SK-N-SH (cell line): Measurements from ENCODE around the gene ZMYND8. TPM values are rescaled to one million over a fixed set of nuclear protein-coding genes. Genes with fewer than 3 reads are reported as not detected.

ENCODE experiments used
- CTCF ChIA-PET: fragments of 300-600, 350-600 bp; formaldehyde crosslinking; extraction: SDS; loops from one replicate; lab custom pipeline; 2021; lab: Yijun Ruan, JAX
- POLR2A ChIA-PET: fragments of 350-600 bp; sonication (Branson Sonifier 250); formaldehyde crosslinking; extraction: SDS; loops from one replicate; lab custom pipeline; 2020; ENCODE audit warnings: antibody characterized with exemption, inconsistent platforms; lab: Yijun Ruan, JAX
- DNase-seq: peaks from one replicate; pipeline ENCODE4 v3.0.0; 2012
- H2AFZ ChIP-seq: fragments of 200-600 bp; sonication (generic); 2 replicates; pipeline ENCODE4 v1.8.1; 2016; ENCODE audit warnings: antibody characterized with exemption, mild to moderate bottlenecking, low read depth
- H3F3A ChIP-seq: fragments of 200-600 bp; sonication (generic); replicated peaks from 2 replicates; pipeline ENCODE3; 2016; ENCODE audit warnings: antibody characterized with exemption, mild to moderate bottlenecking; ENCODE audit not compliant: insufficient read depth
- H3K27ac ChIP-seq, 2 experiments: fragments of 200-500 bp in 1 of 2; fragments of 200-600 bp in 1 of 2; sonication (Bioruptor generic) in 1 of 2; sonication (generic), shearing (Covaris generic) in 1 of 2; 2 replicates each; pipeline versions ENCODE4 v1.5.1 to v1.6.1; 2014 to 2016; ENCODE audit warnings: low read depth in 2 of 2, inconsistent platforms in 1 of 2, low read length in 1 of 2, mild to moderate bottlenecking in 1 of 2, mixed read lengths in 1 of 2
- H3K27me3 ChIP-seq: fragments of 200-600 bp; sonication (generic), shearing (Covaris generic); 2 replicates; pipeline ENCODE4 v1.6.1; 2016; ENCODE audit warnings: mixed run types; ENCODE audit not compliant: insufficient read depth
- H3K36me3 ChIP-seq, 2 experiments: fragments of 200-500 bp in 1 of 2; fragments of 200-600 bp in 1 of 2; sonication (Bioruptor generic) in 1 of 2; sonication (generic) in 1 of 2; replicated peaks in 1 of 2; 2 replicates each; pipeline versions ENCODE3 to v1.5.1; 2014 to 2016; ENCODE audit warnings: low read length in 1 of 2, mild to moderate bottlenecking in 1 of 2; ENCODE audit not compliant: insufficient read depth in 2 of 2, control insufficient read depth in 1 of 2
- H3K4me1 ChIP-seq, 2 experiments: fragments of 200-500 bp in 1 of 2; fragments of 200-600 bp in 1 of 2; sonication (Bioruptor generic) in 1 of 2; sonication (generic), shearing (Covaris generic) in 1 of 2; 2 replicates each; pipeline versions ENCODE4 v1.5.1 to v1.6.1; 2014 to 2016; ENCODE audit warnings: low read depth in 1 of 2, low read length in 1 of 2, mixed run types in 1 of 2; ENCODE audit not compliant: insufficient read depth in 2 of 2, control insufficient read depth in 1 of 2
- H3K4me2 ChIP-seq: fragments of 200-600 bp; sonication (generic), shearing (Covaris generic); 2 replicates; pipeline ENCODE4 v1.6.1; 2017; ENCODE audit warnings: mixed run types
- H3K4me3 ChIP-seq, 2 experiments: fragments of 200-500 bp in 1 of 2; fragments of 200-600 bp in 1 of 2; sonication (Bioruptor generic) in 1 of 2; sonication (generic), shearing (Covaris generic) in 1 of 2; 2 replicates each; pipeline versions ENCODE4 v1.5.1 to v1.8.1; 2014 to 2016; ENCODE audit warnings: low read depth in 2 of 2, inconsistent platforms in 1 of 2, low read length in 1 of 2, mild to moderate bottlenecking in 1 of 2, mixed read lengths in 1 of 2, moderate library complexity in 1 of 2
- H3K79me2 ChIP-seq: fragments of 200-600 bp; sonication (generic); 2 replicates; pipeline ENCODE4 v1.8.1; 2017; ENCODE audit warnings: mild to moderate bottlenecking; ENCODE audit not compliant: insufficient read depth
- H3K9ac ChIP-seq: fragments of 200-600 bp; sonication (generic); 2 replicates; pipeline ENCODE4 v1.6.1; 2017; ENCODE audit warnings: mixed run types
- H3K9me2 ChIP-seq: fragments of 200-600 bp; sonication (generic); 2 replicates; pipeline ENCODE4 v1.6.1; 2017; ENCODE audit warnings: mixed run types
- H3K9me3 ChIP-seq: fragments of 200-600 bp; sonication (generic); 2 replicates; pipeline ENCODE4 v1.6.1; 2017; ENCODE audit warnings: mixed run types, mild to moderate bottlenecking, moderate library complexity
- H4K20me1 ChIP-seq: fragments of 200-600 bp; sonication (generic); 2 replicates; pipeline ENCODE4 v1.6.1; 2017; ENCODE audit warnings: mild to moderate bottlenecking, mixed run types; ENCODE audit not compliant: insufficient read depth
- CHD2 ChIP-seq: fragments of 150-350 bp; IDR thresholded peaks from 2 replicates; pipeline ENCODE4 v1.6.1; 2018; ENCODE audit warnings: low read length; ENCODE audit not compliant: partially characterized antibody
- EP300 ChIP-seq, 2 experiments: IDR thresholded peaks; 2 replicates each; pipeline versions ENCODE4 v1.4.0 to v1.6.1; 2012; ENCODE audit warnings: borderline replicate concordance in 1 of 2, low read depth in 1 of 2, low read length in 1 of 2
- EZH2phosphoT487 ChIP-seq: fragments of 200-600 bp; sonication (generic); IDR thresholded peaks from 2 replicates; pipeline ENCODE4 v1.6.1; 2017; ENCODE audit warnings: low read depth, mixed run types, mild to moderate bottlenecking, antibody characterized with exemption, moderate library complexity, borderline replicate concordance
- FOSL2 ChIP-seq: IDR thresholded peaks from 2 replicates; pipeline ENCODE4 v1.4.0; 2012; ENCODE audit warnings: low read depth, mild to moderate bottlenecking, moderate library complexity, borderline replicate concordance
- FOXM1 ChIP-seq: IDR thresholded peaks from 2 replicates; pipeline ENCODE4 v1.4.0; 2012; ENCODE audit warnings: low read depth, mild to moderate bottlenecking
- GABPA ChIP-seq: IDR thresholded peaks from 2 replicates; pipeline ENCODE4 v1.4.0; 2012; ENCODE audit warnings: low read depth, mild to moderate bottlenecking
- GATA2 ChIP-seq: sonication (generic); formaldehyde crosslinking; IDR thresholded peaks from 2 replicates; pipeline ENCODE4 v1.5.0; 2020; ENCODE audit warnings: mild to moderate bottlenecking, missing genetic modification reagents
- JUND ChIP-seq: IDR thresholded peaks from 2 replicates; pipeline ENCODE4 v1.4.0; 2012
- NFIC ChIP-seq: IDR thresholded peaks from 2 replicates; pipeline ENCODE4 v1.4.0; 2012; ENCODE audit warnings: borderline replicate concordance
- POLR2AphosphoS5 ChIP-seq: IDR thresholded peaks from 2 replicates; pipeline ENCODE4 v1.6.1; 2012; ENCODE audit warnings: low read depth, low read length
- RAD21 ChIP-seq: IDR thresholded peaks from 2 replicates; pipeline ENCODE4 v1.6.1; 2012; ENCODE audit warnings: mild to moderate bottlenecking, low read length
- RCOR1 ChIP-seq: fragments of 150-350 bp; IDR thresholded peaks from 2 replicates; pipeline ENCODE4 v1.6.1; 2017; ENCODE audit warnings: antibody characterized with exemption, low read length
- RXRA ChIP-seq: IDR thresholded peaks from 2 replicates; pipeline ENCODE4 v1.4.0; 2012; ENCODE audit warnings: low read depth, mild to moderate bottlenecking, borderline replicate concordance
- SIN3A ChIP-seq: IDR thresholded peaks from 2 replicates; pipeline ENCODE4 v1.6.1; 2012; ENCODE audit warnings: low read depth, mild to moderate bottlenecking, low read length, moderate library complexity, borderline replicate concordance
- TAF1 ChIP-seq: IDR thresholded peaks from 2 replicates; pipeline ENCODE4 v1.6.1; 2012; ENCODE audit warnings: low read depth, mild to moderate bottlenecking, low read length, moderate library complexity, borderline replicate concordance
- TCF12 ChIP-seq: IDR thresholded peaks from 2 replicates; pipeline ENCODE4 v1.4.0; 2012
- YY1 ChIP-seq: IDR thresholded peaks from 2 replicates; pipeline ENCODE4 v1.4.0; 2012; ENCODE audit warnings: low read depth, mild to moderate bottlenecking
- WGBS: methylation state at CpG from one replicate; pipeline ENCODE4 v1.1.6; 2017; ENCODE audit warnings: low lambda C conversion rate; 5-methylcytosine and 5-hydroxymethylcytosine counted together
- polyA plus RNA-seq, 3 experiments: library from polyadenylated mRNA; depleted of rRNA; stranded (reverse); fragments of >200 nt; gene quantifications; 2 replicates each; pipeline ENCODE4 v1.2.3, GENCODE V29; 2012
- TF ChIP-seq, protein P1 (sequence below): IDR thresholded peaks from 2 replicates; pipeline ENCODE4 v1.4.0; 2012; ENCODE audit warnings: low read depth, borderline replicate concordance
- TF ChIP-seq, protein P2 (sequence below): IDR thresholded peaks from 2 replicates; pipeline ENCODE4 v1.6.1; 2012; ENCODE audit warnings: mild to moderate bottlenecking, low read depth, low read length, moderate library complexity
- TF ChIP-seq, protein P3 (sequence below): IDR thresholded peaks from 2 replicates; pipeline ENCODE4; 2012
- TF ChIP-seq, protein P4 (sequence below): fragments of 200-600 bp; sonication (generic); IDR thresholded peaks from 2 replicates; pipeline ENCODE4 v1.6.1; 2017; ENCODE audit warnings: antibody characterized with exemption, mild to moderate bottlenecking, moderate library complexity
- TF ChIP-seq, protein P5 (sequence below): IDR thresholded peaks from 2 replicates; pipeline ENCODE4 v1.4.0; 2012; ENCODE audit warnings: low read depth
- TF ChIP-seq, protein P6 (sequence below): fragments of 150-350 bp; IDR thresholded peaks from 2 replicates; pipeline ENCODE4 v1.6.1; 2016; ENCODE audit warnings: mild to moderate bottlenecking, low read depth, low read length

ZMYND8 gene
- polyA plus RNA-seq, 1 of the 3 experiments (the other 2 are of a cell fraction) = 25.3 TPM

DNA sequence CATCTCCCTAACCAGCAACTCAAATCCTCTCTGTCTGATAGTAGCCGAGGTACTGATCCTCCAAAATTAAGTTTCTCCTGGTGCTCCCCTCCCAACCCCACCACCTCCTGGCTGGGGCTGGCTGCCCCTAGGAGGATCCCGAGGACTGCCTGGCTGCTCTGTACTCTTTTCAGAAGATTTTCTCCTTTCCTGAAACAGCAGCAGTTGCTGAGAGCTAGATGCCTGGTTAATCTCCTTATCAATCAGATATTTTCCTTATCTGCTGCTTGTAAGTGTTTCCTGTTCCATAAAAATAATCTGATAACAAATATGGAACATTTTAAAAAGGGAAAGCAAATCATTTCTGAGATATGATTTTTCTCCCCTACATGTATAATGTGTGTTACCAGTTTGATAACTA lies 52.8 kb downstream of the ZMYND8 start:
- peak; percentile 30 for DNase-seq
- Histone ChIP-seq H4K20me1 (0 out of 2 replicates have a peak, but pooled peaks cover 4% of the 10 kb centered on the region), H3K4me2 (0 out of 2 replicates have a peak overlapping the region, but pooled peaks have one; percentile 15), H2AFZ (no peak overlapping the region), H3K4me1 (peaks cover 4 to 21% of the 10 kb centered on the region in 2 experiments; a peak in 3 of 4 replicates), H3K4me3 (no peak overlapping the region), H3K9me2 (no peaks in the 10 kb centered on the region), H3K79me2 (peaks cover 82% of the 10 kb centered on the region), H3K36me3 (peaks cover 9 to 55% of the 10 kb centered on the region in 2 experiments), H3K27me3 (no peaks in the 10 kb centered on the region), H3K9me3 (no peaks in the 10 kb centered on the region), H3F3A (peaks cover 4% of the 10 kb centered on the region), H3K27ac (peak overlapping the region; percentile 8 to 78; a peak in 3 of 4 replicates), H3K9ac (peak overlapping the region; percentile 21; the same call in 1 of the 2 replicates)
- POLR2A ChIA-PET = interaction anchor here (1.3 kb wide), 1 partner anchor 54 kb away, joined by 3 read pairs; no protein-coding TSS in a partner anchor
- CTCF ChIA-PET = interaction anchor here (0.8 to 7.1 kb wide), 7 partner anchors 8 to 528 kb away, joined by 3 to 62 read pairs (median 4); no protein-coding TSS in a partner anchor
- WGBS = 59% methylated on average over 2 of the region's 2 CpGs
- no peak for TF ChIP-seq NFIC
- TF ChIP-seq, protein P1, sequence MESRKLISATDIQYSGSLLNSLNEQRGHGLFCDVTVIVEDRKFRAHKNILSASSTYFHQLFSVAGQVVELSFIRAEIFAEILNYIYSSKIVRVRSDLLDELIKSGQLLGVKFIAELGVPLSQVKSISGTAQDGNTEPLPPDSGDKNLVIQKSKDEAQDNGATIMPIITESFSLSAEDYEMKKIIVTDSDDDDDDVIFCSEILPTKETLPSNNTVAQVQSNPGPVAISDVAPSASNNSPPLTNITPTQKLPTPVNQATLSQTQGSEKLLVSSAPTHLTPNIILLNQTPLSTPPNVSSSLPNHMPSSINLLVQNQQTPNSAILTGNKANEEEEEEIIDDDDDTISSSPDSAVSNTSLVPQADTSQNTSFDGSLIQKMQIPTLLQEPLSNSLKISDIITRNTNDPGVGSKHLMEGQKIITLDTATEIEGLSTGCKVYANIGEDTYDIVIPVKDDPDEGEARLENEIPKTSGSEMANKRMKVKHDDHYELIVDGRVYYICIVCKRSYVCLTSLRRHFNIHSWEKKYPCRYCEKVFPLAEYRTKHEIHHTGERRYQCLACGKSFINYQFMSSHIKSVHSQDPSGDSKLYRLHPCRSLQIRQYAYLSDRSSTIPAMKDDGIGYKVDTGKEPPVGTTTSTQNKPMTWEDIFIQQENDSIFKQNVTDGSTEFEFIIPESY = no peak
- TF ChIP-seq EP300 (IDR thresholded peaks at IDR 0.05; ENCODE audit: borderline replicate concordance in 1 of 2, low read depth in 1 of 2, low read length in 1 of 2) = peak in 1 of 2 experiments; percentile 59; a peak in 1 of 4 replicates
- TF ChIP-seq CHD2 = peak; percentile 33
- TF ChIP-seq FOSL2 = no peak
- TF ChIP-seq, protein P2, sequence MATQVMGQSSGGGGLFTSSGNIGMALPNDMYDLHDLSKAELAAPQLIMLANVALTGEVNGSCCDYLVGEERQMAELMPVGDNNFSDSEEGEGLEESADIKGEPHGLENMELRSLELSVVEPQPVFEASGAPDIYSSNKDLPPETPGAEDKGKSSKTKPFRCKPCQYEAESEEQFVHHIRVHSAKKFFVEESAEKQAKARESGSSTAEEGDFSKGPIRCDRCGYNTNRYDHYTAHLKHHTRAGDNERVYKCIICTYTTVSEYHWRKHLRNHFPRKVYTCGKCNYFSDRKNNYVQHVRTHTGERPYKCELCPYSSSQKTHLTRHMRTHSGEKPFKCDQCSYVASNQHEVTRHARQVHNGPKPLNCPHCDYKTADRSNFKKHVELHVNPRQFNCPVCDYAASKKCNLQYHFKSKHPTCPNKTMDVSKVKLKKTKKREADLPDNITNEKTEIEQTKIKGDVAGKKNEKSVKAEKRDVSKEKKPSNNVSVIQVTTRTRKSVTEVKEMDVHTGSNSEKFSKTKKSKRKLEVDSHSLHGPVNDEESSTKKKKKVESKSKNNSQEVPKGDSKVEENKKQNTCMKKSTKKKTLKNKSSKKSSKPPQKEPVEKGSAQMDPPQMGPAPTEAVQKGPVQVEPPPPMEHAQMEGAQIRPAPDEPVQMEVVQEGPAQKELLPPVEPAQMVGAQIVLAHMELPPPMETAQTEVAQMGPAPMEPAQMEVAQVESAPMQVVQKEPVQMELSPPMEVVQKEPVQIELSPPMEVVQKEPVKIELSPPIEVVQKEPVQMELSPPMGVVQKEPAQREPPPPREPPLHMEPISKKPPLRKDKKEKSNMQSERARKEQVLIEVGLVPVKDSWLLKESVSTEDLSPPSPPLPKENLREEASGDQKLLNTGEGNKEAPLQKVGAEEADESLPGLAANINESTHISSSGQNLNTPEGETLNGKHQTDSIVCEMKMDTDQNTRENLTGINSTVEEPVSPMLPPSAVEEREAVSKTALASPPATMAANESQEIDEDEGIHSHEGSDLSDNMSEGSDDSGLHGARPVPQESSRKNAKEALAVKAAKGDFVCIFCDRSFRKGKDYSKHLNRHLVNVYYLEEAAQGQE = no peak
- no peak for TF ChIP-seq EZH2phosphoT487
- TF ChIP-seq SIN3A = no peak
- peak; percentile 63; the same call in 1 of the 2 replicates for TF ChIP-seq RCOR1
- peak; percentile 24; the same call in 1 of the 2 replicates for TF ChIP-seq RAD21
- no peak for TF ChIP-seq YY1
- TF ChIP-seq TAF1 = no peak
- no peak for TF ChIP-seq RXRA
- no peak for TF ChIP-seq GABPA
- TF ChIP-seq TCF12 = no peak
- TF ChIP-seq, protein P3, sequence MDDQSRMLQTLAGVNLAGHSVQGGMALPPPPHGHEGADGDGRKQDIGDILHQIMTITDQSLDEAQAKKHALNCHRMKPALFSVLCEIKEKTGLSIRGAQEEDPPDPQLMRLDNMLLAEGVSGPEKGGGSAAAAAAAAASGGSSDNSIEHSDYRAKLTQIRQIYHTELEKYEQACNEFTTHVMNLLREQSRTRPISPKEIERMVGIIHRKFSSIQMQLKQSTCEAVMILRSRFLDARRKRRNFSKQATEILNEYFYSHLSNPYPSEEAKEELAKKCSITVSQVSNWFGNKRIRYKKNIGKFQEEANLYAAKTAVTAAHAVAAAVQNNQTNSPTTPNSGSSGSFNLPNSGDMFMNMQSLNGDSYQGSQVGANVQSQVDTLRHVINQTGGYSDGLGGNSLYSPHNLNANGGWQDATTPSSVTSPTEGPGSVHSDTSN = no peak
- TF ChIP-seq POLR2AphosphoS5 = no peak
- TF ChIP-seq, protein P4, sequence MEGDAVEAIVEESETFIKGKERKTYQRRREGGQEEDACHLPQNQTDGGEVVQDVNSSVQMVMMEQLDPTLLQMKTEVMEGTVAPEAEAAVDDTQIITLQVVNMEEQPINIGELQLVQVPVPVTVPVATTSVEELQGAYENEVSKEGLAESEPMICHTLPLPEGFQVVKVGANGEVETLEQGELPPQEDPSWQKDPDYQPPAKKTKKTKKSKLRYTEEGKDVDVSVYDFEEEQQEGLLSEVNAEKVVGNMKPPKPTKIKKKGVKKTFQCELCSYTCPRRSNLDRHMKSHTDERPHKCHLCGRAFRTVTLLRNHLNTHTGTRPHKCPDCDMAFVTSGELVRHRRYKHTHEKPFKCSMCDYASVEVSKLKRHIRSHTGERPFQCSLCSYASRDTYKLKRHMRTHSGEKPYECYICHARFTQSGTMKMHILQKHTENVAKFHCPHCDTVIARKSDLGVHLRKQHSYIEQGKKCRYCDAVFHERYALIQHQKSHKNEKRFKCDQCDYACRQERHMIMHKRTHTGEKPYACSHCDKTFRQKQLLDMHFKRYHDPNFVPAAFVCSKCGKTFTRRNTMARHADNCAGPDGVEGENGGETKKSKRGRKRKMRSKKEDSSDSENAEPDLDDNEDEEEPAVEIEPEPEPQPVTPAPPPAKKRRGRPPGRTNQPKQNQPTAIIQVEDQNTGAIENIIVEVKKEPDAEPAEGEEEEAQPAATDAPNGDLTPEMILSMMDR = no peak
- TF ChIP-seq, protein P5, sequence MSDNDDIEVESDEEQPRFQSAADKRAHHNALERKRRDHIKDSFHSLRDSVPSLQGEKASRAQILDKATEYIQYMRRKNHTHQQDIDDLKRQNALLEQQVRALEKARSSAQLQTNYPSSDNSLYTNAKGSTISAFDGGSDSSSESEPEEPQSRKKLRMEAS = no peak
- no peak for TF ChIP-seq JUND
- no peak for TF ChIP-seq FOXM1
- peak; percentile 81 for TF ChIP-seq GATA2 (CRISPR knock-in tag)
- TF ChIP-seq, protein P6, sequence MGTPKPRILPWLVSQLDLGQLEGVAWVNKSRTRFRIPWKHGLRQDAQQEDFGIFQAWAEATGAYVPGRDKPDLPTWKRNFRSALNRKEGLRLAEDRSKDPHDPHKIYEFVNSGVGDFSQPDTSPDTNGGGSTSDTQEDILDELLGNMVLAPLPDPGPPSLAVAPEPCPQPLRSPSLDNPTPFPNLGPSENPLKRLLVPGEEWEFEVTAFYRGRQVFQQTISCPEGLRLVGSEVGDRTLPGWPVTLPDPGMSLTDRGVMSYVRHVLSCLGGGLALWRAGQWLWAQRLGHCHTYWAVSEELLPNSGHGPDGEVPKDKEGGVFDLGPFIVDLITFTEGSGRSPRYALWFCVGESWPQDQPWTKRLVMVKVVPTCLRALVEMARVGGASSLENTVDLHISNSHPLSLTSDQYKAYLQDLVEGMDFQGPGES = no peak
